CD4-positive, alpha-beta T cell (primary cell): ENCODE results near the gene ZMPSTE24. TPM values are rescaled to one million over a fixed set of nuclear protein-coding genes. Genes with fewer than 3 reads are reported as not detected.

Experiments
- ATAC-seq: fragments of 200-7000 bp; cut with Tn5 transposase; one replicate; pipeline ENCODE4 v1.10.0; 2022; ENCODE audit warnings: mild to moderate bottlenecking; ENCODE audit not compliant: poor library complexity
- CTCF ChIA-PET: fragments of 350-600 bp; sonication (Branson Sonifier 250); formaldehyde crosslinking; loops from one replicate; lab custom pipeline; 2021; ENCODE audit warnings: antibody characterized with exemption, inconsistent platforms; lab: Charles Lee
- POLR2A ChIA-PET: fragments of 350-600 bp; sonication (Branson Sonifier 250); formaldehyde crosslinking; loops from one replicate; lab custom pipeline; 2021; ENCODE audit warnings: antibody characterized with exemption, inconsistent platforms; lab: Charles Lee
- DNase-seq, 14 experiments: peaks; one replicate each; pipeline ENCODE4 v3.0.0-alpha.2; 2013 to 2020; ENCODE audit warnings: mixed read lengths in 2 of 14
- H3K27ac ChIP-seq, 2 donors: one replicate each; pipeline versions ENCODE4 v1.5.1 to v1.7.0; 2013; ENCODE audit warnings: low read length in 2 of 2, low read depth in 1 of 2, mild to moderate bottlenecking in 1 of 2
- H3K27me3 ChIP-seq, 2 experiments: 1 replicate in 1 of 2; 2 replicates in 1 of 2; pipeline versions ENCODE4 v1.6.1 to v1.7.0; 2013; ENCODE audit warnings: low read length in 2 of 2, control low read depth in 1 of 2, mild to moderate bottlenecking in 1 of 2, moderate library complexity in 1 of 2; ENCODE audit not compliant: insufficient read depth in 2 of 2, control insufficient read depth in 1 of 2
- H3K36me3 ChIP-seq: one replicate; pipeline ENCODE4 v1.6.1; 2013; ENCODE audit warnings: low read length, control low read depth; ENCODE audit not compliant: insufficient read depth
- H3K4me1 ChIP-seq: one replicate; pipeline ENCODE4 v1.6.1; 2013; ENCODE audit warnings: low read length, control low read depth; ENCODE audit not compliant: insufficient read depth
- H3K4me3 ChIP-seq: one replicate; pipeline ENCODE4 v1.5.1; 2013; ENCODE audit warnings: mild to moderate bottlenecking, low read length, moderate library complexity
- H3K9me3 ChIP-seq, 2 experiments: 1 replicate in 1 of 2; 2 replicates in 1 of 2; pipeline versions ENCODE4 v1.6.1 to v1.7.0; 2013; ENCODE audit warnings: low read length in 2 of 2, mild to moderate bottlenecking in 2 of 2, control low read depth in 1 of 2, moderate library complexity in 1 of 2; ENCODE audit not compliant: control insufficient read depth in 1 of 2, insufficient read depth in 1 of 2
- H3K27ac Mint-ChIP-seq: one replicate; pipeline ENCODE4 v1.8.0; 2020; ENCODE audit warnings: mixed read lengths
- H3K27me3 Mint-ChIP-seq: one replicate; pipeline ENCODE4 v1.8.0; 2021; ENCODE audit warnings: mixed read lengths
- H3K36me3 Mint-ChIP-seq: one replicate; pipeline ENCODE4 v1.8.0; 2021; ENCODE audit warnings: low read depth, mixed read lengths
- H3K4me1 Mint-ChIP-seq: one replicate; pipeline ENCODE4 v1.8.0; 2021; ENCODE audit warnings: low read depth, mixed read lengths
- H3K4me3 Mint-ChIP-seq: one replicate; pipeline ENCODE4 v1.8.0; 2020; ENCODE audit warnings: mild to moderate bottlenecking, mixed read lengths
- H3K9me3 Mint-ChIP-seq: one replicate; pipeline ENCODE4 v1.8.0; 2020; ENCODE audit warnings: mixed read lengths
- intact Hi-C, 2 experiments: fragments of 100-400 bp; cut with DNase I in 1 of 2; cut with micrococcal nuclease in 1 of 2; formaldehyde crosslinking; loops; one replicate each; pipeline versions ENCODE4 v1.15.1 to v1.9.0; 2023 to 2025; cut with DNase I, micrococcal nuclease
- total RNA-seq, 174 experiments: library from RNA in 2 of 174; stranded (reverse) in 2 of 174; gene quantifications; one replicate each; pipeline ENCODE4 v1.2.3 and lab custom pipeline; 2021 to 2026
- TF ChIP-seq, protein P1 (sequence below): fragments of 200-600 bp; IDR thresholded peaks from one replicate; pipeline ENCODE4 v1.8.0; 2022; ENCODE audit warnings: antibody characterized with exemption, mild to moderate bottlenecking

ZMPSTE24 gene
- total RNA-seq, 2 experiments from 2014 or later: 8.7 to 8.8 TPM

DNA sequence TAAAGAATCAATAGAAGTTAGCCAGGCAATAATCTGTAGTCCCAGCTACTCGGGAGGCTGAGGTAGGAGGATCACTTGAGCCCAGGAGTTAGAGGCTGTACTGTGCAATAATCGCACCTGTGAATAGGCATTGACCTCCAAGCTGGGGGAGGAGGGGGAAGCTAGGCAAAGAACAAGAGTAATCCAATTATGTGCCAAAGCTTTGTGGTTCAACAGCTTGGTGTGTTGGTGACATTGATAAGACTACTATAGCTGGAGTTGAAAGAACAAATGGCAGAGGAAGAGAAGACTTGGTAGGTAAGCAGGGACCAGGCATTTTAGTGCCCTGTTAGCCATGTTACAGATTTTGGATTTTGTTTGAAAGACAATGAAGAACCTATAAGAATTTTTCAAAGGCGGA is 12.3 kb upstream of the ZMPSTE24 start:
- intact Hi-C loops: no loop called here
- Histone ChIP-seq H3K4me3 (no peak overlapping the region), H3K27me3 (no peaks in the 10 kb centered on the region), H3K36me3 (no peaks in the 10 kb centered on the region), H3K4me1 (peaks cover 7% of the 10 kb centered on the region), H3K27ac (no peak overlapping the region), H3K9me3 (no peaks in the 10 kb centered on the region)
- ATAC-seq: no peak
- CTCF ChIA-PET: no interaction called here
- H3K27me3 Mint-ChIP-seq: no peaks in the 10 kb centered on the region
- TF ChIP-seq, protein P1, sequence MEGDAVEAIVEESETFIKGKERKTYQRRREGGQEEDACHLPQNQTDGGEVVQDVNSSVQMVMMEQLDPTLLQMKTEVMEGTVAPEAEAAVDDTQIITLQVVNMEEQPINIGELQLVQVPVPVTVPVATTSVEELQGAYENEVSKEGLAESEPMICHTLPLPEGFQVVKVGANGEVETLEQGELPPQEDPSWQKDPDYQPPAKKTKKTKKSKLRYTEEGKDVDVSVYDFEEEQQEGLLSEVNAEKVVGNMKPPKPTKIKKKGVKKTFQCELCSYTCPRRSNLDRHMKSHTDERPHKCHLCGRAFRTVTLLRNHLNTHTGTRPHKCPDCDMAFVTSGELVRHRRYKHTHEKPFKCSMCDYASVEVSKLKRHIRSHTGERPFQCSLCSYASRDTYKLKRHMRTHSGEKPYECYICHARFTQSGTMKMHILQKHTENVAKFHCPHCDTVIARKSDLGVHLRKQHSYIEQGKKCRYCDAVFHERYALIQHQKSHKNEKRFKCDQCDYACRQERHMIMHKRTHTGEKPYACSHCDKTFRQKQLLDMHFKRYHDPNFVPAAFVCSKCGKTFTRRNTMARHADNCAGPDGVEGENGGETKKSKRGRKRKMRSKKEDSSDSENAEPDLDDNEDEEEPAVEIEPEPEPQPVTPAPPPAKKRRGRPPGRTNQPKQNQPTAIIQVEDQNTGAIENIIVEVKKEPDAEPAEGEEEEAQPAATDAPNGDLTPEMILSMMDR: no peak
- H3K9me3 Mint-ChIP-seq: no peaks in the 10 kb centered on the region
- no peaks in the 10 kb centered on the region for H3K36me3 Mint-ChIP-seq
- H3K4me1 Mint-ChIP-seq: peaks cover 7% of the 10 kb centered on the region
- H3K4me3 Mint-ChIP-seq: no peak overlapping the region
- POLR2A ChIA-PET: no interaction called here
- H3K27ac Mint-ChIP-seq: no peak overlapping the region
- DNase-seq: no peak

GRCh38 chr1:40247655-40248054 is 10.4 kb upstream of the ZMPSTE24 start, which contains the start of gene TMCO2:
TSS of gene TMCO2 (plus strand) at chr1:40247937. CDS start at chr1:40247994, 57 bp downstream.
- H3K27me3 Mint-ChIP-seq: no peaks in the 10 kb centered on the region
- no peaks in the 10 kb centered on the region for H3K36me3 ChIP-seq
- no peak within 1 kb of the TSS for H3K4me3 Mint-ChIP-seq
- POLR2A ChIA-PET: no interaction called here
- intact Hi-C loops: no loop called here
- no peaks in the 10 kb centered on the region for H3K36me3 Mint-ChIP-seq
- no peaks in the 10 kb centered on the region for H3K4me1 Mint-ChIP-seq
- CTCF ChIA-PET: no interaction called here
- H3K27ac ChIP-seq: no peak within 1 kb of the TSS
- no peaks in the 10 kb centered on the region for H3K9me3 Mint-ChIP-seq
- no peak within 1 kb of the TSS for H3K27ac Mint-ChIP-seq
- H3K27me3 ChIP-seq: no peaks in the 10 kb centered on the region
- TF ChIP-seq, protein P1: no peak
- no peaks in the 10 kb centered on the region for H3K9me3 ChIP-seq
- H3K4me1 ChIP-seq: no peaks in the 10 kb centered on the region
- no peak for DNase-seq
- H3K4me3 ChIP-seq: no peak within 1 kb of the TSS
- no peak for ATAC-seq

GRCh38 chr1:40248412-40248811 is 9.6 kb upstream of the ZMPSTE24 start:
- Mint-ChIP-seq H3K36me3 (no peaks in the 10 kb centered on the region), H3K27ac (no peak overlapping the region)
- no peak for ATAC-seq

More at GRCh38 chr1:40248412-40248811, 9.6 kb upstream of the ZMPSTE24 start:
- Histone ChIP-seq H3K36me3 (no peaks in the 10 kb centered on the region), H3K27me3 (no peaks in the 10 kb centered on the region), H3K4me1 (no peaks in the 10 kb centered on the region), H3K9me3 (no peaks in the 10 kb centered on the region), H3K4me3 (no peak overlapping the region), H3K27ac (no peak overlapping the region)
- intact Hi-C loops: no loop called here
- TF ChIP-seq, protein P1: no peak
- H3K27me3 Mint-ChIP-seq: no peaks in the 10 kb centered on the region
- H3K9me3 Mint-ChIP-seq: no peaks in the 10 kb centered on the region
- H3K4me1 Mint-ChIP-seq: no peaks in the 10 kb centered on the region
- ChIA-PET CTCF (no interaction called here), POLR2A (no interaction called here)
- no peak for DNase-seq
- H3K4me3 Mint-ChIP-seq: no peak overlapping the region
